GM21576 (cell line): ENCODE results near the gene MAN1C1.

Experiments used
- ATAC-seq: cut with Tn5 transposase; IDR thresholded peaks from one replicate; pipeline ENCODE4 v1.9.1; 2021; ENCODE audit warnings: mild to moderate bottlenecking, moderate library complexity; ENCODE audit not compliant: unreplicated experiment

MAN1C1 gene

DNA sequence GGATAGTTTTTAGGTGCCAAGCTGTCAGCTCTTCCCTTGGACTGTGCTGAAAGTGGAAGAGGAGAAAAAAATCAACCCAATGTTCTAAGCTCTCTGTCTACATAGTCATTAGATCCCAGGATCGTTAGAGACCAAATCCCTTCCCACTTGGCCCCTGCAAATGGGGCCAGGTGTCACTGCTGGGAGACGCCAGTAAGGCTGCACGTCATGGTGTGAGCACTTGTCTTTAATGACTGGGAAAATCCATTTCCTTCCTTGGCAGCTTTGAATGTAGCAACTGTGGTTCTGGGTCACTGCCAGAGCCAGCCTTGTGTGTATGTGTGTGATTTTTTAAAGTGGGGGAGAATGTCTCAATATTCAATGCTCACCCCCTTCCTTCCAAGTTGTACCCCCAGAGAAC is 59.9 kb downstream of the MAN1C1 start:
- no peak for ATAC-seq

DNA sequence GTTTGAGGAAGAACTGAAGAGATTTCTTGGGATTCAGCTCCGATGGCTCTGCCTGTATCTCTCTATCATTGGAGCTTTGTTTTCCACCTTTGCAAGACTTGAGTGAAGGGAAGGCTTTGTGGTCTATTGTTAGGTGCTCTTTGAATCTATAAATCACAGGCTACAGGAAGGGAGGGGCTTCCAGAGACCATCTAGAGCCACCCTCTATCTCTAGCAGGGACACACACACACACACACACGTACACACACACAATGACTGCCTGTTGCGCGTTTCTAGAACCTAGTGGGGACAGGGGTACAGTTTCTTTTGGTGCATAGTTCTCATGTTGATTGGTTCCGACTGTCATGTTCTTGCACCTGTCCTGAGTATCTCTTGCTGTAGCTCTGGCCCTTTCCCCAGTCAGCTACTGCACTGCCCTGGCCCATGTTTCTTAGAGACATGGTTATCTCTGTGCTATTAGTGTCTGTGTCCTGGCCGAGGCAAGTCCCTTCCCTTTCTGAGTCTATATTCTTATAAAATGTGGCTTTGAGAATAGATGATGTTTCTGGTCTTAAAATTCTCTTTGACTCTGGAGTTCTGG is 60.7 kb downstream of the MAN1C1 start:
- ATAC-seq, result no peak

DNA sequence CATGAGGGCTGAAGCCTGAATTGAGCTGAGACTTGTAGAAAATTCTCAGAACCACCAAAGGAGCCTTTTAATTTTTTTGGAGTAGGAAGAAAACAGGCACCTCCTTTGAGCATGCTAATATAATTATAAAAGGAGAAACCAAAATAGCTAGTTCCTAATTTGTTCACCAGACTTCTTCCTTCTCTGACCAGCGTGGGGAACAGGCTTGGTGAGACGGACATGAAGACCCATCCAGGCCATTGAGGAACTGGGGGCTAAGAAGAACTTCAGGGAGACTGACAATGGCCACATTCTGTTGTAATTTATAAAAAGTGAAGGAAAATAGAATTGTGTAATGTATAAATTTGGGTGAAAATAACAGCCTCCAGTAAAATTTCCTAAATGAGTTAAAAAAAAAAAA is 62.6 kb downstream of the MAN1C1 start:
- ATAC-seq, result no peak

DNA sequence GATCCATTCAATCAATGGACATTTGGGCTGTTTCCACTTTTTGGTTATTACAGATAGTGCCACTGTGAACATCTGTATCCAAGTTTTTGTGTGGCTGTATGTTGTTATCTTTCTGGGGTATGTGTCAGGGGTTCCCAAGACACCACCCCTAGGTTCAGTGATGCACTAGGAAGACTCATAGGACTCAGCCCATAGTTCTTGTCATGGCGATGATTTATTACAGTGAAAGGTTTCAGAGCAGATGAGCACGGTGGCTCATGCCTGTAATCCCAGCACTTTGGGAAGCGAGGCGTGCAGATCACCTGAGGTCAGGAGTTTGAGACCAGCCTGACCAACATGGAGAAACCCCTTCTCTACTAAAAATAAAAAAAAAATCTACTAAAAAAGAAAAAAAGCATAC is 64.1 kb downstream of the MAN1C1 start:
- no peak for ATAC-seq

DNA sequence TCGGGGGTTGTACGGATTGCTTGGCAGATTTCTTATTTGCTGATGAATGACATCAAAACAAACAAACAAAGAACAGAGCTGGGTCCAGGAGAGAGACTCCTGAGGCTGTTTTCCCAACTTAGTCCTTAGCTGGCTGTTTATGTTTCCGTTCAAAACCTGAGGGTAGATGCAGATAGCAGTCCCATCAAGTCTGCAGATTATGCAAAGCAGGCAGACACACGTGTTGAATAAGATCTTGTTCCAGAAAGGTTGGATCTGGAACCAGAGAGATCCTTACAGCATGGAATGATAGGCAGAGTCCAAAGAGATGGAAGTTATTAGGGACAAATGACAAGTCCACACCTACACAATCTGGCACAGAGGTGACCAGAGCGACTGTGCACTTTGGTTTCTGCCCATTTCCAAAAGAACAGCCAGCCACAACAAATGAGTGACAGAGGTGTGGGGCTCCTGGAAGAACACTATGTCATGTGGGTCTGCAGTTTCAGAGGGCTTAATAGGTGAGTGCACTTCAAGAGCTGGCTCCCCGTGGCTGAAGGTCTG is 65.5 kb downstream of the MAN1C1 start:
- no peak for ATAC-seq

DNA sequence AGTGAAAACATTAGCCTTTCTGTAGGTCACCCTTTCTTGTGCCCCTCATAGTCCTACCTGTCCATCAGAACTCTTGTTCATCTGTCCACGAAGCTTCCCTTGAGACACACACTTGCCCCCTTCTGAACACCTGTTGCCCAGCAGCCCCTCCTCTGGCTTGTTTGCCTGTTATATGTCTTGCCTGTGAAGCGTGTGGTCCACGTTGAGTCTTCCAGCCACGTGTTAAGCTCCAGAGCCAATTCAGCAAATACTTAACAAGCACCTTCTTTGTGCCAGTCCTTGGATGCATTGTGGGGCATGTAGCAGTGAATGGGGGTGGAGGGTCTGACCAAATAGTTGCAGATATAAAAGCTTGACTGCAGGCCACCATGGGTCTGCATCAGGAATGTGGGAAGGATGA is 66.6 kb downstream of the MAN1C1 start:
- ATAC-seq, result no peak

DNA sequence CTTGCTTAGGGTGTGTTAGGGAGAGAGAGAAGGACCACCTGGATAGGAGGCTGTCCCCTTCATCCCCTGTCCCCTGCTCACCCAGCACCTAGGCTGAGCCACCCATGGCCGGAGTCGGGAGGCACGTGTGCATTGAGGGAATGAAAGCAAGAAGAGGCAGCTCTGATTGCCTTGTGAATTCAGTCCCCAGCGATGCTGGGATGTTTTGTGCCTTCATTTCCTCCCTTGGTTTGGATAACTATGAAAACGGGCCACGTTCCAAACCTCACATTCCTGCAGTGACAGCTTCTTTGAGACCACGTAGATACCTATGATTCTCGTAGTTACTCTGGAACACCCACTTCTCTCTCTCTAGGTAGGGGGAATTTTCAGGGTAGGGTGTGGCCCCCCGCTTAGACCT is 67.1 kb downstream of the MAN1C1 start:
- ATAC-seq, result no peak

DNA sequence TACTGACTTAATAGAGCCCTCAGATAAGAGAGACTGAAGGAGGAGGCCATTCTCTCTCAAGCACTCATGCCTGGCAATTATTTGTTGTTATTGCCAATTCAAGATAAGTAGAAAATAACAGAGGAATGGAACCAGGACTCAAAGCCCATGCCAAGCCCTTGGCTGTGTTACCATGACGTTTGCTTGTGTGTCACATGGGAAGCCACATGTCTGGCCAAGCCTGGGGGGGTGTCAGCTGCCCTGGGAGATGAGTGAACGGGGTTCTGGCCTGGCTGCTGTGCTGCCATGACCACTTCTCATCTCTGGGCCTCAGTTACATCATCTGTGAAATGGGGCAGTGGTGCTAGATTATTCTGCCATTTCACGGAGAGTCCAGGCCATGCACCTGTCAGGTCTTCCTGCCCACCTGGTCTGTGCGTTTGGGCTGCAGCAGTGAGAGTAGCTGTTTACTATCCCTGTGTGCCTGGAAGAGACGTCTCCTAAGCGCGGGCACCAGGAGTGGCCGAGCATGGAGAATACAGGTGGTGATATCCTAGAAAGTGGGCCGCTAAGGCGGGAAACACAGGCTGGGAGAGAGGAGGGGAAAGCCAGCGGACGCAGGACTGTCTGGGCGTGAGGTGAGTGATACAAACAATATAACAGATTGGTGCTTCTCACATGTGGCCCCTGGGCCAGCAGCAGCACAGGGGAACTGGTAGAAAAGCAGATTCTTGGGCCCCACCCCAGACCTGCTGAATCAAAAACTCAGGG is 67.8 kb downstream of the MAN1C1 start:
- no peak for ATAC-seq

DNA sequence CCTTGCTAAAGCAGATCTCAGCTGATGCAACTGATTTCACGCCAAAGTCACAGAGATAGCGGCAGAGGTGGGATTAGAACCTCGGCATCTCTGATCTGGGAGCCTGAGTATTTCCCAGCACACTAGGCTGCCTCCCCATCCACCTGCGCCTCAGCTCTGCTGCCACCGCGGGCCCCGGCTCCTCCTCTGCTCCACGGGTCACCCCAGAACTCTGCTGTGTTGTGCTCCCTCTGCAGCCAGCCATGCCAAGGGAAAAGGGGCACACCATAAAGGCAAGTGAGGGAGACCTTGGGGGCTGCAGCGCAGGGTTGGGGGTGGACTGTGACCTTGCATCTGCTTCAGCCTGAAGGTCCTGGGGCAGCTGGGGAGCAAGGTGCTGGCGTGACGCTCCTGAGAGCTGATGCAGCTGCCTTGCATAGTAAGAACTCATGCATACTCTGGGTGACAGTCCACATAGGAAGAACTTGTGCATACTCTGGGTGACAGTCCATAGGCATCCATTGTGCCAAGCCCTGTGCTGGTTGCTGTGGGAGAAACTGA is 68.7 kb downstream of the MAN1C1 start:
- ATAC-seq, result no peak

DNA sequence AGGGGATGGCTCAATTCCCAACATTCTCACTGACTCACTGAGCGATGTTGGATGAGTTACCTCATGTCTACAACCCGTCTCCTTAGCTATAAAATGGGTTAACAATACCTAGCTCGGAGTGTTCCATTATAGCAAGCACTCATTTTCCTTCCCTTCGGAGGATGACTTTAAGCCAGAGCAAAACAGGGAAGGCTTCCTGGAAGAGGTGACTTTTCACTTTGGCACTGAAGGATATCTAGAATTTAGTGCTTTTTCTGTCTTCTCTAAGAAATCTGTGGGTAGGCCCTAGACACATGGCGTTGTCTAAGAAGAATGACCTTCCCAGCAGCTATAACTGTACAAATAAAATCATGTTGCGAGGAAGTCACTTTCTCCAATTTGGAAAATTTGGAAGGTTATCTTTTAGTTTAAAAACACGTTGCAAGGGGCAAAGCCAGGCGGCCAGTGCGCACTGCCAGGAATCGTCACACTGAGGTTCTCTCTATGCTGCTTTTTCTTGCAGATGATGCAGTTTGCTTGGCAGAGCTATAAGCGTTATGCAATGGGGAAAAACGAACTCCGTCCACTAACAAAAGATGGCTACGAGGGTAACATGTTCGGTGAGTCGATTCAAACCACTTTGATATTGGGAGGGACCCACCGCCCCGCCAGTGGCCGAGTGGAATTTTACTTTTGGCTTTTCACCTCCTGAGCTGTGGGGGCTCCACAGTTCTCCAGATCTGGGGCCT is 69.5 kb downstream of the MAN1C1 start:
- no peak for ATAC-seq

DNA sequence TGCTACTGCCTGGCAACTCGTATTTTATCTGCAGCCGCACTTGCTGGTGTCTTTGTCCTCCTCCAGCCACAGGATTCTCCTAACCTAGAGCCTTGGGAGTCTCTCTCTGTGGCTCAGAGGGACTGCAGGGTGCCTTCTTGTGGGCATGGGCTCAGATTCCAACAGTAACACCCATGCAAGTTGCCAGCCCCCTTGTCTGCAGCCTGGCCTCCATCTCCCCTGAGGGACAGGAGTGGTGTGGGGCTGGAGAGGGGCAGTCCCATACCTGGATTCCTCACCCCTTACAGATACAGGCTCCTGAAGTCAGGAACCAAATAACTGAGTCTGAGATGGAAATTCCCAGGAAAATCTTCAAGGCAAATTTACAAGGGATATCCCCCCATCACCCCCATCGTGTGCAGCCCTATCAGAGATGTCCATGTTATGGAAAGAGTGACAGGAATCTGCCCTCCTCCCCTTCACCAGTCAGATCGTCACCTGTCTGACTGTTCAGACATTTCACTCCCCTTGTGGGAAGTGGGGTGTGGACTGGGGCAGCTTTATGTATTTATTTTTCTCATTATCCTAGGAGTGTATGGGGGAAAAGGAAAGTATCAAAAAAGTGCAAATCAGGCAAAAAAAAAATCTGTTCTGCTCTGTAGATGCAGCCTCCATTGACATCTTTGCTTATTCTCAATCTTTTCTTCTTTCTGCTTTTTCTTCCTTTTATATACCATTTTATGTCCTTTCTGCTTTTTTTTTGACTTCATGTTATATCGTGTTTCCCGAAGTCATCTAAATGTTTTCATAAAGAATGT is 70.8 kb downstream of the MAN1C1 start:
- ATAC-seq, result no peak

DNA sequence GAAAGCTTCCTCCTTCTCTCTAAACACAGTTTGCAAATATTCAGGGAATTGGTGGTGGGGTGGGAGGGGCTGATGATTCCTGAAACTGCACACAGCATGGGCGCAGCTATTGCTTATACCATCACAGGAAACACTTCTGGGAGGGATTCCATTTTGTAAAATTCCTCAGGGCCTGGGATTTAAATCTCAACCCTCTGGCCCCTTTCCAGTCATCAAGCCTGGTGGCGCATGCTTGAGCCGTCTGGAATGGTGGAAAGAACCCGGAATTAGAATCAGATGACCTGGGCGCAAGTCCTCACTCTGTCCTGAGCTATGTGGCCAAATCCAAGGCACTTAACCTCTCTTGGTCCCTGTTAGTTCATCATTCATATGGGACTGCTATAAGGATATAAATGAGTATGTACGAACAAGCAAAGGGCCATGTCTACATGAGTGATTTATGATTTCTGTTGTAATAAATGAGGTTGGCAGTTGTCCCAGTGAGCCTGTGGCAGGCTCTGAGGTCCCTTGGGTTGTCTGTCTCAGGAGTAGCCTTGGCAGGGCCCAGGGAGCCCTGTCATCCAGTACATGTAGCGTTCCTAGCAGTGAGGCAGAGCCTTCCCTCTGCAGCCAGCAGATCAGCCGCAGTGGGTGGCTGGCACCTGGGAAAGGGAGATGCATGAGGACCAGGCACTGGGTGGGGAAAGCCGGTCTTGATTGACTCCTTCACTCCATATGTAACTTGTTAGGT is 72.0 kb downstream of the MAN1C1 start:
- no peak for ATAC-seq

DNA sequence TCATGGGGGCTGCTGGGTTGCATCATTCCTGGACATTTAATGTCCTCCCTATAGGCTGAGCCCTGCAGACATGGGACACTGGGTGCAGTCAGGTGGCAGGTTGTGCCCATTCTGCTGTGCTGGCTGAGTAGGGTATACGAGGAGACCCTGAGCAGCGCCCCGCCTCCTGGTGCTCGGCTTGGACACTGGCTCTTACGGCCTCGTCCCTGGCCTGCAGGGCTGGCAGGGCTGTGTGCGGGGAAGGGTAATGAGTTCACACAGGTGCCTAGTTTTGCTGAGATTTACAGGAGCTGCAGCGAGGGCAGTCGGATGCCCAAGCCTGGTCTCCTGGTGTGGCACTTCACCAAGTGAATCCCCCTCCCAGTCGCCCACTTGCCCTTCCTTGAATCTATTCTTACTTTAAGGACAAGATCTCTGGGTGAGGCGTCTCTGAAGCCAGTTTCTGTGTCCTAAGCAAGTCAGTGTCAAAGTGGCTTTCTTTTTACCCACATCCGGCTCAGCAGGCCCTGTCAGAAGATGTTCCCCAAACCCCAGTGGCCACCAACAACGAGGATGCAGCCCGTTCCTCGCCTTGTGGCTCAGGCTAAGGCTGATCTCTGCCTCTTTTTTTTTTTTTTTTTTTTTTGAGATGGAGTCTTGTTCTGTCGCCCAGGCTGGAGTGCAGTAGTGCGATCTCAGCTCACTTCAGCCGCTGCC is 73.2 kb downstream of the MAN1C1 start:
- no peak for ATAC-seq

DNA sequence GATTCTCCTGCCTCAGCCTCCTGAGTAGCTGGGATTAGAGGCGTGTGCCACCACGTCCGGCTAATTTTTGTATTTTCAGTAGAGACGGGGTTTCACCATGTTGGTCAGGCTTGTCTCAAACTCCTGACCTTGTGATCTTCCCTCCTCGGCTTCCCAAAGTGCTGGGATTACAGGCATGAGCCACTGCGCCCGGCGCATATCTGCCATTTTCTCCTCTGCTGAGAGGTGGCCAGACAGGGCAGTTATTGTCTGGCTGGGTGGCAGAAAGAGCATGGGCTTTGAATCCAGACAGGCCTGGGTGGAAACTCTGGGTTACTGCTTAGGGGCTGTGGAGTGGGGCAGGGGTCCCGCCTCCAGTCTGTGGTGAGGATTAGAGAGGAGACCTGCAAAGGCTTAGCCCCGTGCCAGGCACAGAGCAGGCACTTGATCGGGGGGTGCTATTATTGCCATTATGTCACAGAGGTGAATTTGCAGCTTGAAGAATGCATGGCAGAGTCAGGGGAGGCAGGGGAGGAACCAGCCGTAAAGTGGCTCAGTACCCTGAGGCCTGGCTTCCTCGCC is 73.9 kb downstream of the MAN1C1 start:
- ATAC-seq, result no peak

DNA sequence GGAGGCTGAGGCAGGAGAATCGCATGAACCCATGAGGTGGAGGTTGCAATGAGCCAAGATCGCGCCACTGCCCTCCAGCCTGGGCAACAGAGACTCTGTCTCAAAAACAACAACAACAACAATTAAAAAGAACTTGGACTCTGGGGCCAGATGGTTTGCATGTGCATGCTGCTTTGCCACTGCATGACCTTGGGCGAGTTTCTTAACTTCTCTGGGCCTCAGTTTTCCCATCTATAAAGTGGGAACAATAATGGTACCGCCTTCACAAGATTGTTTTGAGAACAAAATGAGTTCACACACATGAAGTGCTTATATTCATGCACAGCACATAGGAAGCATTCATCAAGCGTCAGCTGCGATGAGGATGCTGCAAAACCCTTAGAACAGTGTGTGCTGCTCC is 74.6 kb downstream of the MAN1C1 start:
- ATAC-seq, result no peak

DNA sequence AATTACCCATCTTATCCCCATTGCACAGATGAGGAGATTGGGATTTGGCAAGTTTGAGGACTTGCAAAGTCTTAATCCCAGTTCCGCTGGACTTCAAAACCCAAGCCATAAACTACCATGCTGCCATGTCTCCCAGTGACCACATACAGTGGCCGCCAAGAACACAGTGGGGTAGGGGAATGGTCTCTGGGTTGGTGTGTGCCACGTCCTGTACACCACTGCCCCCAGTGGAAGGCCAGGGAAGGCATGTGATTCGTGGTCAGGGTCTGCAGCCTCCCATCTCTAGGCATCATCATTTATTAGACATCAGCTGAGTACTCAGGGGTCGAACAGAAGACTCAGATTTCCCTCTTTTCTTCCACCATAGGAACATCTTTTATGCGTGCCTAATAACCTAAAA is 76.0 kb downstream of the MAN1C1 start:
- no peak for ATAC-seq

DNA sequence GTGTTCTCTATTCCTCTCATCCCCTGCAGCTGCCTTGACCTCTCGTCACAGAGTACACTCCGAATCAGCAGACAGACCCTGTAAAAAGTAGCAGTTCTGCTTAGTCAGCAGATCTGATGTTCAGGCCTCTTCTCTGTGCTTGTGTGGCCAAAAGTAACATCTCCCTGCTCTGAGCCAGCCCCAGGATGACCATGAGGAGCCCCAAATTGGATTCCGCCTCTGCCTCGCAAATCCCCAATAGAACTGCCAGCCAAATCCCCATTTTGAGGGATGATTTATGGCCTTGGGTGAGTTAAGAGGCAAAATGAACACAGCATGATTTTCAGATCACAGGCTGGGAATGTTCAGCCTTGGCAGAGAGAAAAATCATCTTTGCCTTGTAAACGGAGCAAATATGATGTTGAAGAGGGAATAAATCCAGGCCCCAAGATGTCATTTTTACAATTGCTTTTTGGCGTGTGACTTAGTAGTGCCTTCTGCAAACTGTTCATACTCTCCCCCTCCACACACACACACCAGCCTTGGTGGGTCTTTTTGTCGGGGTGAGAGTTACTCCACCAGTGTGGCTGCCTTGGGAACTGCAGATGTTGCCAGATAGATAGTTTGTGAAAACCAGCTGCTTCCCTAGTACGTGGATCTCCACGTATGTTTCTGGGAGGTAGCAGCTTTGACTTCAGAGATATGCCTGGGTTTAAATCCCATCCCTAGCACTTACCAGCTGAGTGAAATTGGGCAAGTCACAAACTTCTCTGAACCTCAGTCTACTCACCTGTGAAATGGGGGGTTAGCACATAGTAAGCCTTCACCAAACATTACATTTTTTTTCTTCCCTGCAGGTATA is 77.8 kb downstream of the MAN1C1 start:
- no peak for ATAC-seq

DNA sequence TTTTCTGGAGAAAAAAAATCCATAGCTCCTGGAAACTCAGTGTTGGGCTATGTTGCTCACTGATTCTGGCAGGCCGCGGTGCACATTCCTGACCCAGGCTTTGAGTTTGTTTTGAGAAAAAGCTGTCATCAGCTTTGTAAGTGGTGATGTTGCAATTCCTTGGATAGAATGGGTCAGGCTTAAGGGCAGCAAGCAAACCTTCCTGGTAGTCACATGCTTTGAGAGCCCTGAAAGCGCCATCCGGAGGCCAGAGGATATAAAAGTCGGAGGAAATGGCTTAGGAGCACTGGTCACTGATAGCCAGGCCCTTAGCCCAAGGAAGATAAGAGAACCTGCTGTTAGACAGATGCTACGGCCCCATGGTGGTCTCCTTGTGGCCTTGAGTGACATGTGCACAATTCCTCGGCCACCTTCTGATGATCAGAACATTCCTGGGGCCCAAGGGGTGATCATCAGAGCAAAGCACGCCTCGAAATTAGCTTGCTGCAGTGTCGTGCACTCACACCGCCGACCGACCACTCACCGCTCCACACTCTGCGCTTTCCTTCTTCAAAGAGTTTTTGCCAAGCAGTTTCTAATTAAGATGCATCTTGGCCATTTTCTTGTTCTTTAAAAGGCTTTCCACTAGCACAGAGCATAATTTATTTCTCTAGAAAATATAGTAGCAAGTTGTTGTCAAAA is 78.6 kb downstream of the MAN1C1 start:
- ATAC-seq, result no peak
